Stimulated activated CD4-positive, alpha-beta T cell treated with anti-CD3 and anti-CD28 coated beads, TNF-alpha, amount 100 ng/mL, for 48 hours (primary cell): ENCODE results near the gene RTL5.

Experiments used
- DNase-seq, 3 donors: peaks; one replicate each; pipeline ENCODE4 v3.0.0-alpha.2; 2020; ENCODE audit warnings: low read depth in 3 of 3

The RTL5 gene

DNA sequence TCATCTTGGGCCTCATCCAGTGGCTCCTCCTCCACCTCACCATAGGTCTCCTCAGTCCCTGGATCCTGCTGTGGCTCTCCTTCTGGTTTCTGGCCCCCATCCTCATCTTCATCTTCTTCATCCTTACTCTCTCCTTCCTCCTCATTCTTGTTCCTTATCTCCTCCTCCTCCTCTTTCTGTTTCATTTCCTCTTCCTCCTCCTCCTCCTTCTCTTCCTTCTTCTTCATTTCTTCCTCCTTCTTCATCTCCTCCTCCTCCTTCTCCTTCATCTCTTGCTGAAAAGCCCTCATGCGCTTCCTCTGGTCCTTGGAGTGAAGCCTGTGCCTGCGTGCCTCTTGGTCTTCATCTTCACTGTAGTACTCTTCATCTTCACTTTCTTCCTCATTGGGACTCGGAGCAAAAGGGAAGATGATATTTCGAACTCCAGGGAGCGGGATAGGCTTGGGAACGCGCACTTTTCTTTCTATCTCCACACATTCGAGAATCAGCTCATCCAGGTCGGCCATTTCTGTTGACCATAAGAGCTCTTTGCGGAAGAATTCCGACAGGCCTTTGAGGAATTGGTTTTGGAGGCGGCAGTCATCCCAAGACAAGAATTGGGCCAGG lies 1.5 kb downstream of the RTL5 start:
- DNase-seq = no peak

DNA sequence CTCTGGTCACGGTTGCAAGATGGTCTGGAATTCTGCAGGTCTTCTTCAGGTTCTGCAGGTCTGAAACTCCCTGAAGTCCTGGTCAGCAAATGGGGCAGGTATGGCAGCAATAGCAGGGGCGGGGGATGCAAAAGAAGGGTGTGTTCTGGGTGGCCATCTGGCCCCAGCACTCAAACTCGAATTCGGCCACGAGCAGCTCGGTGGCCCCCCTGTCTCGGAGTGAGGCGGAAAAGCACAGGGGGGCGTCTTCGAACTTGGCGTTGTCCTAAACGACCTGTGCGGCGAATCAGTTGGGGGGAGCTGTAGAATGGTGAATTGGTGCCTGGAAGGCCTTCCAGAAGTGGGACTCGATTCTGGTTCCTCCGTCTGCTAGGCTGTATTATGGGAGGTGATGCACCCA lies 2.1 kb downstream of the RTL5 start:
- no peak for DNase-seq

DNA sequence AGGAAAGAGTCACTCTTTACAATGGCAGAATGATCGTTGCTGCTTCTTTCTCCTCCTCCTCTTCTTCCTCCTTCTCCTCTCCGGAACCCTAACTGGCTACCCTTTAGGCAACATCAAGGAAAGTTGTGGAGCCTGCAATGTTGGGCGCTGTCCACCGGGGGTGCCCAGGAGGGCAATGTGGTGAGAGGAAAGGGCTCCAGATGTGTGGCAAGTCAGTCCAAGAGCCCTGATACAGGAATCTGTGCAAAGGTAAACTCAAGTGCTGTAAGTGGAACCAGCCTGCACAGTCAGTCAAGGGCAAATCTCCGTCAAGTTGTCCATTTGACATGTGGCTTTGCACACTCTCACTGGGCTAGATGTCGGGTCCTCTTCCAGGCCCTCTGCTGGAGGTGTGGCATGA lies 2.8 kb downstream of the RTL5 start:
- DNase-seq = no peak

DNA sequence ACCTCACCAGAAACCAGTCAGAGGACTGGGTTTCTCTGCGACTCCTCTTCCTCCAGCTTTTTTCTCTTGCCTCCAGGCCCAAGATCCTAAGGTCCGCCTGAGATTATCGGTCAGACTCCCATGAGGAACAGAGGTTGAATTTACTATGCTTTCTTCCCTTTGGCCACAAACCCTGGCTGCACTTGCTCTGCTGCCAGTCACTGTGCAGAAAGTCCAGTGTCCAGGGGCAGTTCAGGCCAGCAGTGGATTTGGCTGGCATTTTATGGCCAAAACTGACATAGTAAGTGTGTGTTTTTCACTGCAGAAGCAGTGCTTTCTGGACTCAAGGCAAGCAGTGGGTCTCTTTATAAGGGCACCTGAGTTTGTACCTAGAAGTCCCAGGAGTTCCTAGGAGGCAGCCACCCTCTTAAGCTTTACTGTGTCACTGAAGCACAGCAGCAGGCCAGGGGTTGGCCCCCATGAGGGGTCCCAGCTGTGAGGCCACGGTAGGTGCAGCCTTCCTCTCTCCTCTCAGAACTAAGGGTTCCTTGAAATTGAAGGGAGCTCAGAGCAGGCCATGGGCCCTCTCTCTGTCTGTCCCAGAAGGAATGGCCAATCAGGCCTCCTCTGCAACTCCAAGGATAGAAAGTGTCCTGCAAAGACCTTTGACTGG lies 3.4 kb downstream of the RTL5 start:
- no peak for DNase-seq

DNA sequence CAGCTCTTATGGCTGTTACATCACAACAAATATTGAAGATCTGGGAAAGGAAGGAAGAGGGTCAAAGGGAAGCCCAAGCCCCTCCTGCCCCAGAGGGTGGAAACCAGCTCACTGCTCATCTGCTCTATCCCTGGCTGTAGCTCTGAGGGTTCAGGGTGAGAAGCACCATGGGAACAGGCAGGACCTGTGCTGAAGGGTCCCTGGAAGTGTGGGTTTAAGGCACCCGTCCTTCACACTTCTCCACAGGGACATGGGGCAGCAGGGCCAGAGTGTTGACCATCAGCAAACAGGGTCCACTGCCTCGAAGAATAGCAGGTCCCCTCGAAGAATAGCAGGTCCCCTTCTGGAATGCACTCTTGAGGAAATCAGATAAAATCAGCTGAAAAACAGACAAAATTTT lies 4.4 kb downstream of the RTL5 start:
- DNase-seq = no peak

DNA sequence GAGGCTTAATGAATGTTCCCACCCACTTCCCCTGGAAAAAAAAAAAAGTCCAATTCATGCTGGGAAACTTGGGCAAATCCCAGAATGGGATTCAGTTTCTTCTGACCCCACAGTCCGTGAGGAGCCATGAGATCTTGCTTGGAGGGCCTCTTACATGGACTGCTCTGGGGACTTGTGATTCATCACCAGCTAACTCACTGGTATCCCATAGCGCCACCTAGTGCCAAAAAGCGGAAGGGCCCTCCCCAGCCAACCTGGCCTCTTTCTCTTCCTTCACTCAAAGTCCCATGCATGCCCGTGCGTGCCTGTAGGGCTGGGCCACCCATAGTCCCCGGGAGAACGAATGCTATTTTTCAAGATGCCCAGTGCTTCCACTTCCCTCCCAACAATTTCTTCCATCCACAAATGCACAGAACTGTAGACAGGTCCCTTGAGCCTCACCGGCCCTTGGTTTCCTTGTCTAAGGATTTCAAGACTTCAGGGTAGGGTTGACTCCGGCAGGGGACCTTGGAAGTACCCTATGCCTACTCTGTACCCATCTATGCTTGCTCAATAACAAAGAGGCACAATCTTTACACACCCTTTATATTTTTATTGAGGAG lies 5.1 kb downstream of the RTL5 start:
- peak; percentile 54 to 82 (median 68) for DNase-seq

DNA sequence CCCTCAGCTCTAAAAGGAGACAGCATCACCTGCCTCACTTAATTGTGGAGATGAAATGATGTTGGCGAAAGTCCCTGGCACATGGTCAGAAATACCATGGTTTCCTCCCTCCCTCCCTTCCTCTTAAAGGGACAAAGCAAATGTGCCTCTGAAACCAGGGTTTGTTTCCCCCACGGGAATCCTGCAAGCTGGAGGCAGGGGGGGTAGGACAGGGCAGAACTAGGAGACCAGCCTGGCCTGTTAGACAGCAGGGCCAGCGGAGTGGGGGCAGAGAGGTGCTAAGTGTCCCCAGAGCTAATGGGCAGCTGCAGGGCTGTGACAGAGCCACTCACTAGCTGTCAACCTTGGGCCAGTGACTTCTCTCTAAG lies 5.7 kb downstream of the RTL5 start:
- DNase-seq = no peak

DNA sequence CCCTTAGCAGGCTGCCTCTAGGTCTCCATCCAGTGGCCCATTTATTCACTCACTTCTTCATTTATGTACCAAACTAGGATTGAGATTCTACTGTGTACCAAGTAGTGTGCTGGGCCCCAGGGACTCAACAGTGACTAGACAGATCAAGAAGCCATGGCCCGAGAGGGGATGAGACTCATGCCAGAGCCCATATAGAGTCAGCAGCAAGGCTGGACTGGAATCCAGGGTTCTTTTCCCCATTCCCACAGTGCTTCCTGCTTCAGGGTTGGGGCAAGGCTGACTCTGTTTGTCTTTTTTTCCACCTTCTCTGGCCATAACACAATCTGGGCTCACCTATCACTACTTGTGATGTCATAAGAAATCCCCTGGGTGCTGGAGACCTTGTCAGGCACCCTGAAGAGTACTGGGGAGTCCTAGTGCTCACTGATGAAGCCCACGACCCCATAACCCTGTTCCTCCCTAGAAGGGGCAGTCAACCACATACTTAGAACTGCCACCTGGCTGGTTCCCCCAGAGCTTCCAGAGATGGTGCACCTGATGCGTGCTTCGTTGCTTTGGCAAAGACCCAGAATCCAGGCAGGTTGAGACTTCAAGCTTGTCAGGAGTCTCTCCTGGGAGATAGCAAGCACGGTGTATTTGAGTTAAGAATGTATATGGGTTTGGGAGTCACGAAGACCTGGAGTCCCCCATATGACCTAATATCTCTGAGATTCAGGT lies 6.2 kb downstream of the RTL5 start:
- DNase-seq = no peak

DNA sequence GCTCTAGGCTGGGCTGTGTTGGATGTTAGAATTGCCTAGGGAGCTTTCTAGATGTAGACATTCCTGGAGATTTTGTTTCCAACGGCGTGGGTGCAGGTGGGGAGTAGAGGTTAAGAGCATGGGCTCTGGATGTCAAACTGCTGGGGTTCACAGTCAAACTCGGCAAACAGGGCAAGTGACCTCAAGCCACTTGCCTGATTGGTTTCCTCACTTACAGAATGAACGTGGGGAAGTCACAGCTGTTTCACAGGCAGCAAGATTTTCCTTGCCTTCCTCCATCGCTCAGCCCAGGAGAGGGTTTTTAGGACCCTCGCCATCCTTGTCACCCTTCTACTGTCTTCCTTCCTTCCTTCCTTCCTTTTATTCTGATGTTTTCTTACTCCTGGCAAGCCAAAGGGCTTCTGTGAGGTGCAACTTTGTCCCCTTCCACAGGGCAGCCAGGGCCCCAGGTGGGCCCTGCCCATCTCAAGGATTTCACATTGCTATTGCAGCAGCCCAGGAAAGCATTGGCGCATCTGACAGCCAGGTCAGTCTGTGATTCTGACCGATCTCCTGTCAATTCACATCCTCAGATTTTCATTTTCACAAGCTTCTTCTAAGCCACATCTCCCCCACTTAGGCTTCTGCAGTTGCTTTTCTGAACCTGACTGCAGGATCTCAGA lies 7.0 kb downstream of the RTL5 start:
- DNase-seq = no peak

DNA sequence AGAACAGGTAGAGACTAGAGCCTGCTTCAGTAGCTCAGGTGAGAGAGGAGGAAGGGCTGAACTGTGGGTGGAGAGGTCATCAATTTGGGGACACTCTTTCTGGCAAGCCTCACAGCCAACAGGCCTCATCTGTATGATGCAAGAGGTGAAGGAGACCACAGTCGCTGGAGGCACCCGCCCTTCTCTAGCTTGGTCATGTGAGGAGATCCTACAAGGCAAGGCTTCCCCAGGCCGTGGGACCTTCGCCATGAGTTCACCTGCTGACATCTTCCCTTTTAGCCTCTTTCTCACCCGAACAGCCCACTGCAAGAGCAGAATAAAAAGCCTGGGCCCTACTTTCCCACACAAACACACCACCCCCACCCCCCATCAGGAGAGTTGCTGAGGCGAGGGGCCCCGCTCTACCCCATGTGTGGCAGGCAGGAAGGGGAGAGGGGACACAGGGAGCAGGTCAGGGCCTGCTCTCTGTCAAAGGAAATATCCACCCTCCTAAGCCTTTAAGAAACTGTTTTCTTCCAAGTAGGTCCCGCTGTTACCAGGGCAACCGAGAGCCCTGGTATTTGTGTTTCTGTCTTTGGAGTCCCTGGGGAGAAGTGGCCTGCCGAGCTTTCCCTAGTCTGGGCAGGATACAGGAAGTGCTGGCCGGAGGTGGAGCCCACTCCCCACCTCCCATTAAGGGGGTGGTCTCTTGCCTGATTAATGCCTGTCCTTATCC lies 8.1 kb downstream of the RTL5 start:
- no peak for DNase-seq

DNA sequence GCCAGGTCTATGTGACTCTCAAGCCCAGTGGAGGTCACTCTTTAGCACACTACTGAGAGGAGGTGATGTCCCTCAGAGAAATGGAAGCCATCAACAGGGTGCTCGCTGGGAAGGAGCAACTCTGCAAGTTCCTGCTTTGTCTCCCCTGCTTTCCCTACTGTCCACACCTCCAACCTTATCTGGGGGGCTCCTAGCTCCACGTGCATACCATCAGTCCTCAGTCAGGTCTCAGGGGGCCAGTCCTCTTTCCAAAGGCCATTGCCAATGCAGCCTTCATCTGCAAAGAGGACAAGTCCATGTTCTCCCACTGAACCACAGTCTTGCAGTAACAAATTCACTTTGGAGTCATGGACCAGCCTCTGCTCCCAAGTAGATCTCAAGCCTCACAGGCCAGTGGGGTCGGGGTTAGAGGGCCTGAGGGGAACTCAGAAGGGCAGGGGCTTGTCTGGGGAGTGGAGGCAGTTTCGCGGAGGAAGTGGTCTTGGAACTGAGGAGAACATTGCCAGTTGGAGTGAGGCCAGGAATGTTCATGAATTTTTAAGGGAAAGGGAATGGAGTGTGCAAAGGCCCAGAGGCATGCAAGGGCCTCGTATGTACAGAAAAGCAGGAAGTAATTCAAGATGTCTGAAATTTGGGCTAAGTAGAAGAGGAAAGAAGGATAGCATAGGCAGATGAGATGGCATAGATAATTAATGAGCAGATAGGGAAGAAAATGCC lies 8.9 kb downstream of the RTL5 start:
- no peak for DNase-seq

DNA sequence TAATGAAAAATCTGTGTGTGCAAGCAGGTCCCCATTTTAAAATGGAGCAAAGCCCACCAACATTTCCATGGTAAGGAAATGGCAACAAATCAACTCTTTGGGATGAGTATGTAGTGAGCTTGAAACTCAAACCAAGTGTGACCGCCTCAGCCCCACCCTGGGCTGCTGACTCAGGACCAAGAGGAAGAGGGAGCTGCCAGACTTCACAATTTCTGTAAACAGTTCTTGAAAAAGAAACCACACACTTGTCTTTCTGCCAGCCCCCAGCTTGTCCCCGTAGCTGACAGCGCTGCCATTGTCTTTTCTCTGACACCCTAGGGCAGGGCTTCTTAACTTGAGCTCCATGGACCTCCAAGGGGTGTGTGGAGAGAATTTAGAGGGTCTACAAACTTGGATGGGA lies 10.3 kb downstream of the RTL5 start:
- no peak for DNase-seq

DNA sequence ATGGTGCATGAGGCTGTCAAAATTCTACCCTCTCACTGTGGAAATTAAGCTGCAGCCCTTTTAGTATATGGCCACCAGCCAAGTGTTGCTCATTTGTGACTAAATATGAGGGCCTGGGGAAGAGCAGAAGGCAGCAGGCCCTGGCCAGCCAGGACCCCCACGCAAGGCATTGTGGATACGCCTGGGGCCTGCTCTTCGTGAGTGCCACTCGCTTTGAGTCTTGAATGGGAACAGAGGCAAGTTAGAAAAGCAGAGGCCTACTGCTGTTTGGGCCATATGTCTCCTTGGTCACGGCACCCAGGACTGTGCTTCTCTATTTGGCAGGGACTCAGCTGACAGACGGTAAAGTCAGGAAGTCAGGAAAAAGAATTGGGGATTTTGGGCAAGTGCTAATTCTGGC lies 10.9 kb downstream of the RTL5 start:
- DNase-seq = no peak

DNA sequence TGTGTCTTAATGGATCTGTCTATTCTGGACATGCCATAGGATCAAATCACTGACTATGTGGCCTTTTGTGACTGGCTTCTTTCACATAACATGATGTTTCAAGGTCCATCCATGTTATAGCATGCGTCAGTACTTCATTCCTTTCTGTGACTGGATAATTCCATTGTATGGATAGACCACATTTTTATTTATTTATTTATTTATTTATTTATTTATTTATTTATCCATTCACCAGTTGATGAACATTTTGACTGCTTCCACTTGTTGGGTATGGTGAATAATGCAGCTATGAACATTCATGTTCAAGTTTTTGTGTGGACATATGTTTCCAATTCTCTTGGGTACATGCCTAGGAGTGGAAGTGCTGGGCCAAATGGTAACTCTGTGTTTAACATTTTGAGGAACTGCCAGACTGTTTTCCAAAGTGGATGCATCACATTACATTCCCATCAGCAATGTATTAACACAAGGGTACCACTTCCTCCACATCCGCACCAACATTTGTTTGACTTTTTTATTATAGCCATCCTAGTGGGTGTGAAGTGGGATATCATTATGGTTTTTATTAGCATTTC lies 14.0 kb downstream of the RTL5 start:
- no peak for DNase-seq

DNA sequence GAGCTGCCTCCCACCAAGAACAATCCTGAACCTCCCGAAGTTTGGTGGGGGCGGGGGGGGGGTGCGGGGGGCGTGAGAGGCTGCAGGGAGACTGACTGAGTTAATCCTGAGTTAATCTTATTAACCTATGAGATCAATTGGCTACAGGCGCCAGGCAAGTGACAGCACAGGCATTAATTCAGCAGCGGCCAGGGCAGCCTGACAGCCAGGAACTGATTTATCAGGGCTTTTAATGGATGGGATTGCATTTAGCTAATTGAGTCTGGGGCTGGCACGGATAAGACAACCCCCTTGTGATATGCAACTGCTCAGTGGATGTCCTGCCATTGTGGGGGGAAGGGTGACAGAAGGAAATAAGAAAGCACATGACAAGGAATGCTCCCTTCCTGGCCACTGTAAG lies 16.3 kb downstream of the RTL5 start:
- no peak for DNase-seq

DNA sequence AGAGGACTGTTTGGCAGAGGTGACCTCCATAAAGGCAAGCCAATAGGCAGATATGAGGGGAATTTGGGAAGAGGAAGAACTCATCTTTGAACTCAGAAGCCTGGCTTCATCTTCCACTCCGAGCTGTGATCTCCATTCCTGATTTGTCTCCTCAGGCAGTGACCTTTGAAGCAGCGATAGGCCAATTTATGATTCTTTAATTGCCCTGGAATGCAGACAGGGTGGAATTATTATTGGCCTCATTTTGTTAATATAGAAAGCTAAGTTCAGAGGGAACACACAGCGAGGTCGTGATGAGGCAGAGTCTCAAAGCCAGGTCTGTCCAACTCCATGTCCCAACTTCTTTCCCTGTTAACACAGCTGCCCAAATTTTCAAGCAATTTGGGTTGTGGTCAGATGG lies 16.9 kb downstream of the RTL5 start:
- no peak for DNase-seq

DNA sequence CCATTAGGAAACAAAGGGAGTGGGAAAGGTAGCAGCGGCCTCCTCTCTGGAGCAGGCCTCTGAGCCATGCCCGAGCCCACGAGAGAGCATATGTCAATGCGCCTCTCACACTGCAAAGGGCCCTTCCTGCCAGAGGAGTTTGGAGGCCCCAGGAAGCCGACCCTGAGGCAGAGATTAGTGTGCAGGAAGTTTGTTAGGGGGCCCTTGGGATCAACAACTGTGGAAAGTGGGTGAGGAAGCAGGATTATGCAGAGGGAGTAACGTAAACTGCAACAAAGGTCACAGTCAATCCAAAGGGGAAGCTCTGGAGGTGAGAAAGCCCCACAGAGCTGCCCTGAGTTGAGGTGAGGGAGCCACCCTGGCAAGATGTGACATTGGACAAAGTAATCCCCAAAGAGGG lies 17.4 kb downstream of the RTL5 start:
- no peak for DNase-seq

DNA sequence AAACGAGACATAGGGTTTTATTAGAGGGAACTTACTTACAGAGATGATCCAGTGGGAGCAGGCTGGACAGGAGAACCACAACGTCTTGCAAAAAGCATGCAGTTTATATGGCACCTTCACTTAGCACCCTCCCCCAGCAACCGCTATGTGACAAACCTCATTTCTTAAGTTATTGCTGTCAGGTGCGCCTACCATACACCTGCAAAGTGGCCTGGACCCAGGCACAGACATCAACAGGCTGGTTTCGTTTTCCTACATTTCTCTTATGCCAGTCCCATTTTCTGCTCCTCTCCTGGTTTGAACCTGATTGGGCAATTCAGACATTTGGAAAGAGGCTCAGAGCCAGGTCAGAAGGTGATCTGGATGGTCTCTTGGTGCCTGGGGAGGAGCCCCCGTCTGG lies 18.3 kb downstream of the RTL5 start:
- DNase-seq = no peak

DNA sequence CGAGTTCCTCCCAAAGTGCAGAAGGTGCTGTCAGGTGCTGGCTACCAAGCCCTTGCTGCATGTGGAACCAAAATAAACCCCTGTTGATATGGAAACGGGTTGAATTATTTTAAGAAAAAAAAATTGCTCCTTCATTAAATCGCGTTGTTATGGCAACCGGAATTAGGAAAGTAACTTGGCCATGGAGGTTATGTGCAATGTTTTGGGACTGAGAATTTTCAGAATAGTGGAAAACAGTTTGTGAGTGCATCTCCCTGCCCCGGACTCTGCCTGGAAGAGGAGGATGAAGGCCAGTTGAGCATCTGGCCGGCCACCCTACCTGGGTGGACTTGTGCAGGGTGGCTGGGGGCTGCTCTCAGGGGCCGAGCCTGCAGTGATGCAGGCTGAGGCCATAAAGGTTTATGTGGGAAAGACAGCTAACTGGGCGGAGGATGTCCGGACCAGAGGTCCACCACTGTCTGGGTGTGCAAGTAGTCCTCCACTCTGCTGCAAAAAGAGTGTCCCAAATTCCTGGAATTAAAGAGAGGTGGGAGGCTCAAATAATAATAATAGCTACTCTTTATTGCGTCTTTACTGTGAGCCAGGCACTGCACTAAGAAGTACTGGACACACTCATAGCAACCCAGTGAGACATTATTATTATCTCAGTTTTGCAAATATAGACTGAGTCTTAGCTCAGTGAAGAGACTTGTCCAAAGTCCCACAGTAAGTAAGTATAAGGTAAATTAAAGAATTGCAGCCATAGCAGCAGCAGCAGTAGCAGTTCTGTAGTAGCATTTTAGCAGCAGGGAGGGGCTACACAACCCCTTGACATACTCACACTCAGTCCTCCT lies 20.6 kb downstream of the RTL5 start:
- DNase-seq = no peak
